Suppressor macrophage treated with lipopolysaccharide for 4 hours (primary cell): ENCODE measurements around the gene AKAP13.
"Not testable (repeated sequence)": the region's sequence is repeated elsewhere in the genome, so short reads cannot be mapped to it uniquely, and the experiment has no call there.

Source experiments
- DNase-seq: peaks from one replicate; pipeline ENCODE4 v3.0.0-alpha.2; 2020

Gene AKAP13

DNA sequence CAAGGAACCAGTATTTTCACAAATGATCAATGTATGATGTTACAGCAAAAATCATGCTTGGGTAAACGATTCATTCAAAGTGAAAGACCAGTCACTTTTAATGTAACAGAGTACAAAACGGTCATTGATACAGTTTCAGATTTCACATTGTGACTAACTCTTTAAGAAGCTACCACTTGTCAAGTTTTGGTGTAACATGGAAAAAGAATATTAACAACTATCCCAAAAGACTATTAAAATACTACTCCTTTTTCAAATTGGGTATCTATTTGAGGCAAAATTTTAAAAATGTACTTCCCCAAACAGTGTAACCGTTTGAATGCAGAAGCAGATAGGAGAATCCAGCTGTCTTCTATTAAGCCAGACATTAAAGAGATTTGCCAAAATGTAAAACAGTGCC is 31.7 kb downstream of the AKAP13 start:
- peak; percentile 44 for DNase-seq

GRCh38 chr15:85412956-85413854 is 32.8 kb downstream of the AKAP13 start:
- peak; percentile 88 for DNase-seq

GRCh38 chr15:85414037-85414436 is 33.6 kb downstream of the AKAP13 start:
- DNase-seq: no peak

DNA sequence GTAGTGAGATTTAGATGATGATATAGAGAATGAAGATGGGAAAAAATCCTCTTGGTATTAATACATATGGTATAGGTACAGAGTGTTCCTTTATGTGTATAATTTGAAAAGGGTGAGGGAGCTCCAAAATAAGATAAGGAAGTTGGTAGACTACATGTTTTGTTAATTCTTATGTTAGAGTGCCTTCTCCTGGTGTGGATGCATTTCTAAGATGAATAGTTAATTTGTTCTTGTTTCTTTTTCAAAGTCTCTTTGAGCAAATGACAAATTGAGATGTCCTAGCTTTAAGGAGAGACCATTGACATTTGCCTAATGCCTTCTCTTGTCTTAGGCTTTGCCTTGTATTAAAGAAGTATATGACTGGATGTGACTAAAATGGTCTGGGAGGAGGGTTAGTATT is 34.1 kb downstream of the AKAP13 start:
- peak; percentile 47 for DNase-seq

DNA sequence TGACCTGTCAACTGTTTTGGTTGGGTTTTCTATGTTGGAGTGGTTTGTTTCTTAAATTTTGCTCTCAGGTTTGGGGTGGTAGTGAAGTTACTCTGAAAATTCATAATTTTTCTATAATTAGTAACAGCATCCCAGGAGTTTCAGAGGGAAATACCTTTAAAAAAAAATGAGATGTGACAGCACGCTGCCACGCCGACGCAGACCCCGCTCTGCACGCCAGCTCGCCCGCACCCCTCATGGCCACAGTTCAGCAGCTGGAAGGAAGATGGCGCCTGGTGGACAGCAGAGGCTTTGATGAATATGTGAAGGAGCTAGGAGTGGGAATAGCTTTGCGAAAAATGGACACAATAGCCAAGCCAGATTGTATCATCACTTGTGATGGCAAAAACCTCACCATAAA is 34.6 kb downstream of the AKAP13 start:
- no peak for DNase-seq

- DNase-seq: no peak
Measured at GRCh38 chr15:85415783-85416182, 35.4 kb downstream of the AKAP13 start.

GRCh38 chr15:85417276-85417675 is 36.9 kb downstream of the AKAP13 start:
- DNase-seq: no peak

GRCh38 chr15:85419161-85419560 is 38.8 kb downstream of the AKAP13 start:
- no peak for DNase-seq

GRCh38 chr15:85421116-85421925 is 40.9 kb downstream of the AKAP13 start:
- DNase-seq: no peak

- no peak for DNase-seq
Measured at GRCh38 chr15:85422607-85423006, 42.2 kb downstream of the AKAP13 start.

DNA sequence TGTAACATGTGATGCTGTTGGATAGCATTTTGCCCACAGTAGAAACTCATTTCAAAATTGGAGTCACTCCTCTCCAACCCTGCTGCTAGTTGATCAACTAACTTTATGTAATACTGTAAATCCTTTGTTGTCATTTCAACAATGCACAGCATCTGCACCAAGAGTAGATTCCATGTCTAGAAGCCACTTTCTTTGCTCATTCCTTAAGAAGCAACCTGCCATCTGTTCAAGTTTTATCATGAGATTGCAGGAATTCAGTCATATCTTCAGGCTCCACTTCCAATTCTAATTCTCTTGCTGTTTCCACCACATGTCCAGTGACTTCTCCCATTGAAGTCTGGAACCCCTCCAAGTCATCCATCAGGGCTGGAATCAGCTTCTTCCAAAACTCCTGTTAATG is 42.9 kb downstream of the AKAP13 start:
- DNase-seq: no peak

DNA sequence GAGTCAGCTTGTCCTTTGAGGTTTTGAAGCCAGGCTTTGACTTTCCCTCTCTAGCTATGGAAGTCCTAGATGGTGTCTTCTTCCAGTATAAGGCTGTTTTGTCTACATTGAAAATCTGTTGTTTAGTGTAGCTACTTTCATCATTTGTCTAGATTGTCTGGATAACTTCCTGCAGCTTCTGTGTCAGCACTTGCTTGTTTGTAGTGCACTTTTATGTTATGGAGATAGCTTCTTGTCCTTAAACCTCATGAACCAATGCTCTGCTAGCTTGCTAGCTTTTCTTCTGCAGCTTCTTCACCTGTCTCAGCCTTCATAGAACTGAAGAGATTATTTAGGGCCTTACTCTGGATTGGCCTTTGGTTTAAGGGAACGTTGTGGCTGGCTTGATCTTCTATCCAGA is 43.8 kb downstream of the AKAP13 start:
- no peak for DNase-seq

DNA sequence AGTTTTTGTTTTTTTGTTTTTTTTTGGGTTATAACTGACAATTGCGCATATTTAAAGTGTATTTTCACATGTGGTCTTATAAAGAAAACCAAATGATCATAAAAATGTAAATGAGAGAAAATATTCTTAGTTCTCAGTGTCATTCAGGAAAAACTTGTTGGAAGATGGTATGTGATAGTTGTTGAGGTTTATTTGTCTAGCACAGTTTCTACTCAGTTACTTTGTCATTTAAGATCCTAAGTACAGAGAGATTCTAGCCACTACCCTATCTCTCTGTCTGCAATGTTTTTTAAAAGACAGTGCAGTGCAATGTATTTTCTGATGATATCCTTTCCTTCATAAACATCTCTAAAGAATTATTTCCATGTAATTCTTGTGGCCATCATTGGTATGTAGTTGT is 46.1 kb downstream of the AKAP13 start:
- DNase-seq: no peak

DNA sequence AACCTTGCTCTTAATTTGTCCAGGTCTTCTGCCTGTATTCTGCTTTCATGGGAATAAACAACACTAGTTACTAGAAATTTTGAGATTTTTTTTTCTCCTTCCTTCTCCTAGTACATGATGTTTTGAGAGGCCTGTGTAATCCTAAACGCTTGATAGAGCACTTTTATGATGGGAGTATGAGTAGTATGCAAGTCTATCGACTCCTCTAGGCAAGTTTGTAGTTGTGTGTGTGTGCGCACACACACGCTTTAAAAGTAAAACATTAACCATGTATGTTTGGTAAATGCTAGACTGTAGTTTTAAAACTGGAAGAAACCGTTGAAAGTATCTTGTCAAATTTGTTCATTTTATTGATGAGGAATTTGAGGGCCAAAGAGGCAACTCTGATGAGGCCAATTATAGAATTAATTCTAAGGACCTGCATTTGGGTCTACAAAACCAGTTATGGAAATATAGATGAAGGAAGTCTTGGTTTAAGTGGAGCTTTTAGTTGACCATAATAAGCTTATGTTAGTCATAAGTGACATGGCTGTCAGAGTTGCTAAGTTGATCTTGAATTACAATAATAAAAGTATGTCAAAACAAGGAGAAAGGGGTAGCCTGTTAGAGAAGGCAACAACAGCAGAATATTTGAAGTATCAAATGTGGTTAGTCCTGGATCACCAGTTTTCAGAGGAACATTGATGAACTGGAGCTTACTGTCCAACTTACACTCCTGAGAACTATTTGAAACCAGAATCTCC is 47.1 kb downstream of the AKAP13 start:
- DNase-seq: no peak

DNA sequence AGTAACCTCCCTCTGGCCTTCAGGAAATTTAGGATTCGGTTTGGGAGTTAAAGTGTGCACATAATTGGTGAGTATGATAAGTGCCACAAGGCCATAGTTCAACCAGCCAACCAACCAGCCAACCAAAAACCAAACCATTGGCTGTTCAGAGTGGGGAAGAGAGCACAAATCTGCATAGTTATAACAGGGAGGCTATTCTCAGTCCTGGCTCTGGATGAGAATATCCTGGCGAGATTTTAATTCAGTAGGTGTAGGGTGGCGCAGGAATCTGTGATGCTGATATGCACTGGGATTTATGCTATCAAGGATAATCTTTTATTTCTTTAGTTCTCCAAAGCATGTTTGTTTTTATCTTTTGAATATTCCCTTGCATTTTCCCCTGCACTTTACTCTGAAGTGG is 49.1 kb downstream of the AKAP13 start:
- DNase-seq: no peak

- DNase-seq: no peak
Measured at GRCh38 chr15:85430406-85431204, 50.2 kb downstream of the AKAP13 start.

DNA sequence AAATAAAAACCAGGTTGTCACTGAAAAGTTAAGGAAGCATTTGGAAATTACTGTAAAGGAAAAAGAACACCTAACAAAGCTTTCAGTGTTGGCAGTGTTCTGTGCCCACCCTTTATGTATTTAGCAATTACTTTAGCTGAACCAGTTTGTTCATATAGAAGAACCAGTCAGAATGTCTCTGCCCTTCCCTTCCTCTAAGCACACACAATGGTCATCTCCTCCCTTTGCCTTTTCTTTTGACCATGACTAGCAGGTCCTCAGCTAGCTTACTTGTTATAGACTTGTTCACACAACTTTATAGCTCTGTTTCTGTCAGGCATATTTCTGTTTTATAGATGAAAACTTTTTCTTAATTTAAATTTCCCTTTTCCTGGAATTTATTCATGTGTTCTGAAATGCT is 59.6 kb downstream of the AKAP13 start:
- no peak for DNase-seq

DNA sequence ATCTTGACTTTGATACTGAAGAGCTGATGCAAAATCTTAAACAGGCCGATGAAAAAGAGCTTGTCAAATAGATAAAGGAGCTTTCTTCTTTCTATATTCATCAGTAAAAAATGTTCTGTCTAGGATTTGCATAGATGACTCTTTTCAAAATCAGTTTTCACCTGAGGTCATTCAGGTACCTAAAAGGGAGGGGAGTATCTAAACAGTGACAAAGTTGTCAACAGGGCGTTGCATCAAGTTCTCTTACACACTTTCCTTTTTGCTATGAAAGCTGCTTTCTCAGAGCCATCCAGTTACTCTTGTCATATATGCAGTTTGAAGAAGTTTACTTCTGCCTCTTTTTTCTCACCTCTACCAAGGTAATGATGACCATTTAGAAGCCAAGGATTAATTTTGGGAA is 60.0 kb downstream of the AKAP13 start:
- no peak for DNase-seq

GRCh38 chr15:85441854-85442253 is 61.5 kb downstream of the AKAP13 start:
- DNase-seq: not testable (repeated sequence)

DNA sequence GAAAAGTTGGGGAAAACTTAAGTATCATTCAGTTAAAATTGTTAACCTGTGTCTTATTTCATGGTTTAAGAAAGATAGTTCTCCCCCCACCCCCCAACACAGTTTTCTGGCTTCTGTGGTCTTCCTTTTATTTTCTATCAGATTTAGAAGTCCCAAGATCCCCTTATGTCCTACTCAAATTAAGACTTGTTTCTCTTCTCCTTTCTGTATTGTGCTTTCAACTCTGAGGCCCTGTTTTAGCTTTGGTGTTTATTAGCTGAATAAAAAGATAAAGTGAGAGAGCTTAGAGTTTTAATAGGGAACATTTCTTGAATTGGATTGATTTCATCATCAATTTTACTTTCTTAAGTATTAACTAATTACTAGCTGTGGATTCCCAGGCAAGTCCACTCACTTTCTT is 62.6 kb downstream of the AKAP13 start:
- peak; percentile 6 for DNase-seq

DNA sequence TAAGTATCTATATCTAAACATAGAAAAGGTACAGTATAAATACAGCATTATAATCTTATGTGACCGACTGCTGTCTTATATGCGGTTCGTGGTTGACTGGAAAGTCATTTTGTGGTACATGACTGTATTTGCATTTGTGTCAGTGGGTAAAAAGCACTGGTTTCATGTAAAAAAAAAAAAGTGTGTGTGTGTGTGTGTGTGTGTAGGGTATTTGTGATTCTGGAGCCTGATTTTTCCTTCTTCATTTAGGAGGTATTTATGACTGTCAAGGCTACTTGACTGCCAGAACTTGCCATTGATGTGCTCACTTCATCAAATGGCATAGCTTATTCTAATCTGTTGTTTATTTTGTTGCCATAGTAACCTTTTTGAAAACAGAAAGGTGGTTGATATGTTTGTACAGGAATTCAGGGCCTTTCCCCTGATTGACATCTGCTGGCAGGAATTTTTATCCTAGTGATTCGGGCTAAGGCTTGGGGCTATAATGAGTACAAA is 63.2 kb downstream of the AKAP13 start:
- DNase-seq: no peak

- no peak for DNase-seq
Measured at GRCh38 chr15:85444122-85444745, 63.8 kb downstream of the AKAP13 start.
